Measurements from ENCODE around the gene OR2G2. TPM values are rescaled to one million over a fixed set of nuclear protein-coding genes. Genes with fewer than 3 reads are reported as not detected.

The OR2G2 gene
- total and polyA plus RNA-seq, 2 of the 8 experiments (the other 6 are each of a cell fraction or from before 2014, with no cell fraction given), result not detected

DNA sequence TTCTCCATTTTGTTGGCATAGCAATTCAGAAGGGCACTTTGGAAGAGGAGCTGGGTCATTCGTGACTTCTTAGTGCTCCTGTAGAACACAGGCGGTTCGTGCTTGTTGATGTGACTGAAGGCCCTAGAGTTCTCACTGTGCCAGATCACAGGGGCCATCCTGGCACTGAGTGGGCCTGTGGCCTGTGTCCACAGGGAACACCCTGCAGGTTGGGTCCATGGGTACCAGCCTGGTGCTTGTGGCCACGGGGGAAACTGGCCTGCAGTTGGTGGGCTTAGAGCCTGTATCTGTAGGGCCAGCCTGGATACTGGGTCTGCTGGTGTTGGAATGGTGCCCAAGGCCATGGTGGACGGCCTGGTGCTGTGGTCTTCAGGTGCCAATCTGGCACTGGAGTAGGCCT is 26.5 kb downstream of the OR2G2 start:
- Histone ChIP-seq H4K8ac (ENCODE audit: extremely low read depth, insufficient read depth, low read length) (no peak overlapping the region), H3K23me2 (ENCODE audit: low read depth, low read length) (no peaks in the 10 kb centered on the region), H3K23ac (ENCODE audit: insufficient read length) (no peak overlapping the region), H3K27ac (ENCODE audit: low read depth, low read length) (no peak overlapping the region), H3K9ac (replicated peaks in 1 of 4; ENCODE audit: extremely low read depth in 1 of 4, low read depth in 3 of 4, low read length in 3 of 4) (no peak overlapping the region), H3K4me3 (ENCODE audit: extremely low read depth in 1 of 4, insufficient read depth in 2 of 4, low read depth in 3 of 4, low read length in 4 of 4) (no peak overlapping the region), H2BK12ac (ENCODE audit: low read depth, low read length) (no peak overlapping the region), H3K4me2 (ENCODE audit: insufficient read depth in 1 of 2, low read depth in 2 of 2, low read length in 2 of 2) (no peak overlapping the region), H4K20me1 (replicated peaks in 1 of 2; ENCODE audit: control insufficient read depth in 1 of 2, insufficient read depth in 2 of 2, low read length in 2 of 2) (no peaks in the 10 kb centered on the region), H2BK20ac (ENCODE audit: low read length) (no peak overlapping the region), H2AFZ (ENCODE audit: low read length) (no peak overlapping the region), H3K79me2 (ENCODE audit: control insufficient read depth in 1 of 2, insufficient read depth in 2 of 2, low read length in 2 of 2) (no peaks in the 10 kb centered on the region), H3K4me1 (replicated peaks in 1 of 4; ENCODE audit: control insufficient read depth in 3 of 4, insufficient read depth in 4 of 4, low read length in 3 of 4) (no peaks in the 10 kb centered on the region; a peak in 1 of 7 replicates), H2BK5ac (ENCODE audit: low read depth, low read length) (no peak overlapping the region), H3K36me3 (ENCODE audit: control insufficient read depth in 2 of 4, insufficient read depth in 4 of 4, low read length in 3 of 4) (no peaks in the 10 kb centered on the region), H2BK15ac (ENCODE audit: low read length) (no peak overlapping the region), H3K18ac (ENCODE audit: extremely low read depth, low read length) (no peak overlapping the region), H3K4ac (replicated peaks; ENCODE audit: insufficient read length, low read depth, low read length) (no peak overlapping the region), H2AK5ac (ENCODE audit: low read depth, low read length) (no peak overlapping the region), H3K14ac (ENCODE audit: insufficient read length) (no peak overlapping the region), H2BK120ac (replicated peaks; ENCODE audit: low read depth, low read length) (no peak overlapping the region), H4K91ac (replicated peaks; ENCODE audit: insufficient read length, low read length) (no peak overlapping the region), H4K5ac (ENCODE audit: insufficient read length, low read depth, low read length) (no peak overlapping the region), H3K9me3 (ENCODE audit: insufficient read depth in 2 of 2, low read depth in 1 of 2, low read length in 1 of 2) (peaks cover 6 to 32% of the 10 kb centered on the region in 2 experiments; a peak in 2 of 4 replicates), H3K27me3 (replicated peaks in 1 of 4; ENCODE audit: control insufficient read depth in 3 of 4, extremely low read depth in 1 of 4, insufficient read depth in 3 of 4, low read length in 3 of 4) (no peaks in the 10 kb centered on the region), H3K79me1 (ENCODE audit: low read depth, low read length) (no peaks in the 10 kb centered on the region), H3K56ac (replicated peaks; ENCODE audit: insufficient read length, low read depth, low read length) (no peak overlapping the region)
- ChIA-PET POLR2A (ENCODE audit: partially characterized antibody) (no interaction called here), CTCF (ENCODE audit: partially characterized antibody) (no interaction called here)
- TF ChIP-seq JUN (IDR thresholded peaks at IDR 0.05; ENCODE audit: low read depth, low read length) (no peak), SIRT6 (IDR thresholded peaks at IDR 0.05; ENCODE audit: low read length) (no peak), SP2 (IDR thresholded peaks at IDR 0.05; ENCODE audit: low read length) (no peak), SP1 (IDR thresholded peaks at IDR 0.05; ENCODE audit: low read depth, low read length) (no peak), CREB1 (IDR thresholded peaks at IDR 0.05) (no peak), HDAC6 (IDR thresholded peaks at IDR 0.05; ENCODE audit: low read depth, low read length) (no peak), SIX5 (IDR thresholded peaks at IDR 0.05; ENCODE audit: low read depth, low read length) (no peak), EZH2 (IDR thresholded peaks at IDR 0.05; ENCODE audit: low read depth, low read length, severe bottlenecking) (no peak), TEAD4 (IDR thresholded peaks at IDR 0.05; ENCODE audit: low read depth, low read length) (no peak), MAFK (IDR thresholded peaks at IDR 0.05; ENCODE audit: low read depth, low read length) (no peak), CHD2 (IDR thresholded peaks at IDR 0.05; ENCODE audit: low read length) (no peak)
- TF ChIP-seq, protein P1, sequence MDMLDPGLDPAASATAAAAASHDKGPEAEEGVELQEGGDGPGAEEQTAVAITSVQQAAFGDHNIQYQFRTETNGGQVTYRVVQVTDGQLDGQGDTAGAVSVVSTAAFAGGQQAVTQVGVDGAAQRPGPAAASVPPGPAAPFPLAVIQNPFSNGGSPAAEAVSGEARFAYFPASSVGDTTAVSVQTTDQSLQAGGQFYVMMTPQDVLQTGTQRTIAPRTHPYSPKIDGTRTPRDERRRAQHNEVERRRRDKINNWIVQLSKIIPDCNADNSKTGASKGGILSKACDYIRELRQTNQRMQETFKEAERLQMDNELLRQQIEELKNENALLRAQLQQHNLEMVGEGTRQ (IDR thresholded peaks at IDR 0.05; ENCODE audit: low read length), result no peak
- TF ChIP-seq, protein P2, sequence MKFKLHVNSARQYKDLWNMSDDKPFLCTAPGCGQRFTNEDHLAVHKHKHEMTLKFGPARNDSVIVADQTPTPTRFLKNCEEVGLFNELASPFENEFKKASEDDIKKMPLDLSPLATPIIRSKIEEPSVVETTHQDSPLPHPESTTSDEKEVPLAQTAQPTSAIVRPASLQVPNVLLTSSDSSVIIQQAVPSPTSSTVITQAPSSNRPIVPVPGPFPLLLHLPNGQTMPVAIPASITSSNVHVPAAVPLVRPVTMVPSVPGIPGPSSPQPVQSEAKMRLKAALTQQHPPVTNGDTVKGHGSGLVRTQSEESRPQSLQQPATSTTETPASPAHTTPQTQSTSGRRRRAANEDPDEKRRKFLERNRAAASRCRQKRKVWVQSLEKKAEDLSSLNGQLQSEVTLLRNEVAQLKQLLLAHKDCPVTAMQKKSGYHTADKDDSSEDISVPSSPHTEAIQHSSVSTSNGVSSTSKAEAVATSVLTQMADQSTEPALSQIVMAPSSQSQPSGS (IDR thresholded peaks at IDR 0.05; ENCODE audit: low read length), result no peak
- FAIRE-seq, result no peak
- DNase-seq (ENCODE audit: low read depth in 1 of 2, low spot score in 2 of 2), result no peak
- WGBS, 2 experiments (ENCODE audit: extremely low coverage in 1 of 2, insufficient coverage in 1 of 2, insufficient read length in 1 of 2, insufficient replicate concordance in 2 of 2, low coverage in 1 of 2, low lambda C conversion rate in 2 of 2, missing lambda C conversion rate in 1 of 2), result 75% methylated on average over 5 of the region's 5 CpGs; no CpG with 5 or more reads in 1 of the 2 experiments
